Sigmoid colon (tissue), 4 donors: ENCODE results near the gene TBCD.

Experiments used
- CTCF ChIP-seq, 4 experiments: fragments of 450-650 bp in 3 of 4; fragments of 200-600 bp in 1 of 4; IDR thresholded peaks; one replicate each; pipeline ENCODE4 v1.5.1; 2016 to 2019; ENCODE audit warnings: antibody characterized with exemption in 4 of 4, mild to moderate bottlenecking in 3 of 4, moderate library complexity in 2 of 4
- EP300 ChIP-seq, 4 donors: sonication (generic); formaldehyde crosslinking; IDR thresholded peaks; one replicate each; pipeline ENCODE4 v1.6.1; 2017; ENCODE audit warnings: antibody characterized with exemption in 4 of 4
- POLR2A ChIP-seq, 2 donors: fragments of 450-650 bp; IDR thresholded peaks; one replicate each; pipeline ENCODE4 v1.6.1; 2016; ENCODE audit warnings: antibody characterized with exemption in 2 of 2, mild to moderate bottlenecking in 2 of 2, moderate library complexity in 2 of 2
- POLR2AphosphoS5 ChIP-seq, 4 donors: sonication (generic); formaldehyde crosslinking; IDR thresholded peaks; one replicate each; pipeline ENCODE4 v1.6.1; 2017; ENCODE audit warnings: antibody characterized with exemption in 4 of 4

DNA sequence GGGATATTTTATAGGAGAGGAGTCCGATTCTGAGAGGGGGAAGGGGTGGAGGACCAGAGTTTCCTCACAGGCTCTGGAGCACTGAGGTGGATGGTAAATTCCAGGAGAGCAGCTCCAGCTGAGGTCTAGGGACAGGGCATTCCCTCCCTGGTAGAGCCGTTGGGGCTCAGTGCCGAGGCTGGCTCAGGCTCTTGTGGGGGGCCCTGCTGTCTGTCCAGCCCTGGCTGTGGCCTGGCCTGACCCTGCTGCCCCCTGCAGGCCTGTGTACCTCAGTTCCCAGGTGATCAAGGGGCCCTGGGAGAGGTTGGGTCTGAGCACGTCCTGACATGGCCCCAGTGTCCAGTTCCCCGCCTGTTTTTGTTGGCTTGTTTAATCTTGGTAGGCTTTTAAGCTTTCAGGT is 71.1 kb downstream of the TBCD start:
- TF ChIP-seq POLR2A (IDR thresholded peaks at IDR 0.05) (no peak), EP300 (IDR thresholded peaks at IDR 0.05) (no peak), CTCF (IDR thresholded peaks at IDR 0.05) (peak in 1 of 4 experiments; percentile 9), POLR2AphosphoS5 (IDR thresholded peaks at IDR 0.05) (no peak)
